Measurements from ENCODE around the gene TMEM63A. TPM values are rescaled to one million over a fixed set of nuclear protein-coding genes. Genes with fewer than 3 reads are reported as not detected.

Gene TMEM63A
- total RNA-seq, 1 experiment from 2014 or later, result 31.4 TPM

DNA sequence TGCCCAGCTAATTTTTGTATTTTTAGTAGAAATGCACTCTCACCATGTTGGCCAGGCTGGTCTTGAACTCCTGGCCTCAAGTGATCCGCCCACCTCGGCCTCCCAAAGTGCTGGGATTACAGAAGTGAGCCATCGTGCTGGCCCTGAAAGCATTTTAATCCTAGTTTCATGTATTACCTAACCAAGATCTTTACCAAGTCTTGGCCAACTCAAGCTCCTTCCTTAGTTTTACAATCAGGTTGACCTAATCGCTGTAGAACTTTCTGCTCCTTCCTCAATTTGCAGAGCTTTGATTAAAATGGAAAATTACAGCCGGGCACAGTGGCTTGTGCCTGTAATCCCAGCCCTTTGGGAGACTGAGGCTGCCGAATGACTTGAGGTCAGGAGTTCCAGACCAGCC is 3.2 kb upstream of the TMEM63A start:
- H3K4me3 ChIP-seq (ENCODE audit: low read depth in 2 of 2, low read length in 2 of 2), result no peak overlapping the region
- peaks cover 15% of the 10 kb centered on the region for H3K4me1 ChIP-seq (ENCODE audit: control insufficient read depth, insufficient read depth, low read length)
- POLR2A ChIA-PET, result no interaction called here
- intact Hi-C loops (cut with micrococcal nuclease; ENCODE audit: unreplicated experiment), result no loop called here
- ATAC-seq (no peak), DNase-seq (ENCODE audit: low read depth, low spot score) (no peak)
- no TSS peak for BruUV-seq (replicated peaks)
- in situ Hi-C loops (cut with HindIII; ENCODE audit: low pct_unique_long_range_greater_than_20kb, low sequenced_read_pairs), result no loop called here
- TF ChIP-seq, protein P1, sequence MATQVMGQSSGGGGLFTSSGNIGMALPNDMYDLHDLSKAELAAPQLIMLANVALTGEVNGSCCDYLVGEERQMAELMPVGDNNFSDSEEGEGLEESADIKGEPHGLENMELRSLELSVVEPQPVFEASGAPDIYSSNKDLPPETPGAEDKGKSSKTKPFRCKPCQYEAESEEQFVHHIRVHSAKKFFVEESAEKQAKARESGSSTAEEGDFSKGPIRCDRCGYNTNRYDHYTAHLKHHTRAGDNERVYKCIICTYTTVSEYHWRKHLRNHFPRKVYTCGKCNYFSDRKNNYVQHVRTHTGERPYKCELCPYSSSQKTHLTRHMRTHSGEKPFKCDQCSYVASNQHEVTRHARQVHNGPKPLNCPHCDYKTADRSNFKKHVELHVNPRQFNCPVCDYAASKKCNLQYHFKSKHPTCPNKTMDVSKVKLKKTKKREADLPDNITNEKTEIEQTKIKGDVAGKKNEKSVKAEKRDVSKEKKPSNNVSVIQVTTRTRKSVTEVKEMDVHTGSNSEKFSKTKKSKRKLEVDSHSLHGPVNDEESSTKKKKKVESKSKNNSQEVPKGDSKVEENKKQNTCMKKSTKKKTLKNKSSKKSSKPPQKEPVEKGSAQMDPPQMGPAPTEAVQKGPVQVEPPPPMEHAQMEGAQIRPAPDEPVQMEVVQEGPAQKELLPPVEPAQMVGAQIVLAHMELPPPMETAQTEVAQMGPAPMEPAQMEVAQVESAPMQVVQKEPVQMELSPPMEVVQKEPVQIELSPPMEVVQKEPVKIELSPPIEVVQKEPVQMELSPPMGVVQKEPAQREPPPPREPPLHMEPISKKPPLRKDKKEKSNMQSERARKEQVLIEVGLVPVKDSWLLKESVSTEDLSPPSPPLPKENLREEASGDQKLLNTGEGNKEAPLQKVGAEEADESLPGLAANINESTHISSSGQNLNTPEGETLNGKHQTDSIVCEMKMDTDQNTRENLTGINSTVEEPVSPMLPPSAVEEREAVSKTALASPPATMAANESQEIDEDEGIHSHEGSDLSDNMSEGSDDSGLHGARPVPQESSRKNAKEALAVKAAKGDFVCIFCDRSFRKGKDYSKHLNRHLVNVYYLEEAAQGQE (IDR thresholded peaks at IDR 0.05; ENCODE audit: insufficient read depth in 1 of 2, low read depth in 2 of 2, low read length in 1 of 2), result no peak
- TF ChIP-seq SIN3A (IDR thresholded peaks at IDR 0.05; ENCODE audit: borderline replicate concordance, insufficient read depth, low read depth, low read length), result no peak
- TF ChIP-seq, protein P2, sequence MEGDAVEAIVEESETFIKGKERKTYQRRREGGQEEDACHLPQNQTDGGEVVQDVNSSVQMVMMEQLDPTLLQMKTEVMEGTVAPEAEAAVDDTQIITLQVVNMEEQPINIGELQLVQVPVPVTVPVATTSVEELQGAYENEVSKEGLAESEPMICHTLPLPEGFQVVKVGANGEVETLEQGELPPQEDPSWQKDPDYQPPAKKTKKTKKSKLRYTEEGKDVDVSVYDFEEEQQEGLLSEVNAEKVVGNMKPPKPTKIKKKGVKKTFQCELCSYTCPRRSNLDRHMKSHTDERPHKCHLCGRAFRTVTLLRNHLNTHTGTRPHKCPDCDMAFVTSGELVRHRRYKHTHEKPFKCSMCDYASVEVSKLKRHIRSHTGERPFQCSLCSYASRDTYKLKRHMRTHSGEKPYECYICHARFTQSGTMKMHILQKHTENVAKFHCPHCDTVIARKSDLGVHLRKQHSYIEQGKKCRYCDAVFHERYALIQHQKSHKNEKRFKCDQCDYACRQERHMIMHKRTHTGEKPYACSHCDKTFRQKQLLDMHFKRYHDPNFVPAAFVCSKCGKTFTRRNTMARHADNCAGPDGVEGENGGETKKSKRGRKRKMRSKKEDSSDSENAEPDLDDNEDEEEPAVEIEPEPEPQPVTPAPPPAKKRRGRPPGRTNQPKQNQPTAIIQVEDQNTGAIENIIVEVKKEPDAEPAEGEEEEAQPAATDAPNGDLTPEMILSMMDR (IDR thresholded peaks at IDR 0.05), result no peak
- no peak for TF ChIP-seq TCF7L2 (IDR thresholded peaks at IDR 0.05; ENCODE audit: low read depth, low read length)
- no peak for TF ChIP-seq POLR2AphosphoS5 (IDR thresholded peaks at IDR 0.05; ENCODE audit: low read depth, low read length)
- no peak overlapping the region for H3K27ac ChIP-seq (ENCODE audit: low read length)
- H3K36me3 ChIP-seq (ENCODE audit: control insufficient read depth, insufficient read depth, low read length), result no peaks in the 10 kb centered on the region; the same call in 1 of the 2 replicates
- CTCF ChIA-PET, result interaction anchor here (0.7 kb wide), 1 partner anchor 1733 kb away, joined by 3 read pairs; no protein-coding TSS in a partner anchor
- no peaks in the 10 kb centered on the region for H3K27me3 ChIP-seq (ENCODE audit: control insufficient read depth, insufficient read depth, low read length)
- no peaks in the 10 kb centered on the region for H3K9me3 ChIP-seq (ENCODE audit: control insufficient read depth, insufficient read depth, low read depth, low read length)

DNA sequence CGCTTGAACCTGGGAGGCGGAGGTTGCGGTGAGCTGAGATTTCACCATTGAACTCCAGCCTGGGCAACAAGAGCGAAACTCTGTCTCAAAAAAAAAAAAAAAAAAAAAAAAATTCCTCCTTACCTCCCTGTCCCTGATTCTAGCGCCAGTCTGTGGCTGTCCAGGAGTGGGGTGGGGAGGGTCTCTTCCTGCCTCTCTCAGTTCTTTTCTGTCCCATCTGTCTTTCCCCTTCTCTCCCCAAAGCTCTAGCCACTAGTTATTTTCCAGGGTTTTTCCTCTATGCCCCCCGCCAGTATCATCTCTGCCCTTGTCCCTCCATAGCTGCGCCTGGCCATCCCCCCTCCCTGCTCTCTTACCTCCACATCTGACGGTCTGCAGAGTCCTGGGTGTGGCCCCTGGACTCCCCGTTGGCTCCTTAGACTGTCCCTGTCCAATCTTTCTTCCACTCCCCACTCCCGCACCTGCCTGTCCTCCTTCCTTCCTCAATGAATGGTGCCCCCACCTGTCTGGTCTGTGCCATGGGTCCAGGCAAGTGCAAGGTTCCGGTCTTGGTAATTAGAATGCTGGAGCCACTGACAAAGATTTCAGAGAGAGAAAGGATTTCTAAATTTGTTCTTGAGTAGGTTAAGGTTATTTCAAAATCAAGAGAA is 1.6 kb upstream of the TMEM63A start:
- Histone ChIP-seq H3K36me3 (ENCODE audit: control insufficient read depth, insufficient read depth, low read length) (no peaks in the 10 kb centered on the region; the same call in 1 of the 2 replicates), H3K27ac (ENCODE audit: low read length) (no peak overlapping the region), H3K4me1 (ENCODE audit: control insufficient read depth, insufficient read depth, low read length) (peaks cover 30% of the 10 kb centered on the region), H3K27me3 (ENCODE audit: control insufficient read depth, insufficient read depth, low read length) (no peaks in the 10 kb centered on the region), H3K4me3 (ENCODE audit: low read depth in 2 of 2, low read length in 2 of 2) (peak overlapping the region in 1 of 2 experiments; percentile 88; a peak in 2 of 4 replicates), H3K9me3 (ENCODE audit: control insufficient read depth, insufficient read depth, low read depth, low read length) (no peaks in the 10 kb centered on the region)
- in situ Hi-C loops (cut with HindIII; ENCODE audit: low pct_unique_long_range_greater_than_20kb, low sequenced_read_pairs) (no loop called here), intact Hi-C loops (cut with micrococcal nuclease; ENCODE audit: unreplicated experiment) (no loop called here)
- DNase-seq (ENCODE audit: low read depth, low spot score), result no peak
- ChIA-PET POLR2A (interaction anchor here (0.6 kb wide), 1 partner anchor 22 kb away, joined by 5 read pairs; no protein-coding TSS in a partner anchor), CTCF (interaction anchor here (0.6 kb wide), 1 partner anchor 192 kb away, joined by 5 read pairs; no protein-coding TSS in a partner anchor)
- ATAC-seq, result no peak
- BruUV-seq (replicated peaks), result no TSS peak
- TF ChIP-seq, protein P2 (IDR thresholded peaks at IDR 0.05), result no peak
- TF ChIP-seq POLR2AphosphoS5 (IDR thresholded peaks at IDR 0.05; ENCODE audit: low read depth, low read length) (no peak), SIN3A (IDR thresholded peaks at IDR 0.05; ENCODE audit: borderline replicate concordance, insufficient read depth, low read depth, low read length) (no peak), TCF7L2 (IDR thresholded peaks at IDR 0.05; ENCODE audit: low read depth, low read length) (no peak)
- TF ChIP-seq, protein P1 (IDR thresholded peaks at IDR 0.05; ENCODE audit: insufficient read depth in 1 of 2, low read depth in 2 of 2, low read length in 1 of 2), result no peak

Measured in Panc1 (cell line).